Muscle of leg (tissue), 11 donors: Measurements from ENCODE around the gene HLX. TPM values are rescaled to one million over a fixed set of nuclear protein-coding genes. Genes with fewer than 3 reads are reported as not detected.

Experiments used
- DNase-seq: peaks from one replicate; pipeline ENCODE4 v3.0.0; 2013
- H3K27ac ChIP-seq: one replicate; pipeline ENCODE4 v1.5.1; 2013; ENCODE audit warnings: mild to moderate bottlenecking, low read length, control low read depth
- H3K27me3 ChIP-seq: one replicate; pipeline ENCODE4 v1.6.1; 2013; ENCODE audit warnings: low read length; ENCODE audit not compliant: control insufficient read depth, insufficient read depth
- H3K36me3 ChIP-seq: one replicate; pipeline ENCODE4 v1.6.1; 2013; ENCODE audit warnings: low read length; ENCODE audit not compliant: control insufficient read depth, insufficient read depth
- H3K4me1 ChIP-seq: one replicate; pipeline ENCODE4 v1.6.1; 2013; ENCODE audit warnings: low read length; ENCODE audit not compliant: control insufficient read depth, insufficient read depth
- H3K4me3 ChIP-seq: one replicate; pipeline ENCODE4 v1.5.1; 2013; ENCODE audit warnings: low read length, control low read depth
- H3K9me3 ChIP-seq: replicated peaks from 2 replicates; pipeline ENCODE4 v1.6.1; 2013; ENCODE audit warnings: low read depth, low read length; ENCODE audit not compliant: control insufficient read depth
- WGBS: methylation state at CpG from one replicate; pipeline ENCODE4 v1.1.5; 2013; ENCODE audit warnings: missing lambda C conversion rate; ENCODE audit not compliant: insufficient coverage; 5-methylcytosine and 5-hydroxymethylcytosine counted together
- polyA plus RNA-seq, 8 donors: library from polyadenylated mRNA; unstranded; fragments of 120-200 nt; gene quantifications; one replicate each; pipeline versions ENCODE4 v1.2.1 to v1.2.3, GENCODE V29; 2013; ENCODE audit warnings: inconsistent platforms in 1 of 8, low replicate concordance in 1 of 8; ENCODE audit not compliant: insufficient read length in 8 of 8, insufficient read depth in 1 of 8
- total RNA-seq: library from RNA; stranded (reverse); fragments of 120-200 nt; gene quantifications from one replicate; pipeline ENCODE4 v1.2.4, GENCODE V29; 2013

Gene HLX
- total and polyA plus RNA-seq, 9 donors: 12.8 to 29.8 (median 25.7) TPM

DNA sequence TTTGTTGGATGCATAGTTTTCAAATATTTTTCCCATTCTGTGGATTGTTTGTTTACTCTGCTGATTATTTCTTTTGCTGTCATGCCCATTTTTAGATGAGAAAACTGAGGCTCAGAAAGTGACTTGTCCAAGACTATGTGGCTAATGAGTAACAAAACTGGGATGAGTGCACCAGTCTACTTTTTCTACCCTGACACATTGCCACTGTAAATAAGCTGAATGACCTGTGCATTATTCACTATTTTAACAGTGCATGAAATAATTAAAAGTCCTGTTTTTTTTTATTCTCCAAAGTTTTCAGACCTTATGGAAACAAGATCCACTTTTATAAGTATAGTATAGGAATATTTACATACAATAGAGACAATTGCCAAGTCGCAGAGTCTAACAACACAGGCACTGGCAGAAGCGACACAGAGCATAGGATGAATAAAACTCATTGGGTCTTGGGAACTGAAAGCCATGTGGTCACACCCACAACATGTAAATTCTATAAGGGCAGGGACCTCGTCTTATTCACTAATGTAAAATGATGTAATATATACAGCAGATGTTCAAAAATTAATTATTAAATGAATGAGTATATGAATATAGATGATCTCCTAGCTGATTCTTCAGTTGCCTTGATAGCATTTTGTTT is 45.2 kb downstream of the HLX start:
- no peaks in the 10 kb centered on the region for H3K36me3 ChIP-seq
- H3K4me3 ChIP-seq: no peak overlapping the region
- no peaks in the 10 kb centered on the region for H3K27me3 ChIP-seq
- H3K4me1 ChIP-seq: peaks cover 7% of the 10 kb centered on the region
- DNase-seq: no peak
- H3K9me3 ChIP-seq: no peaks in the 10 kb centered on the region
- H3K27ac ChIP-seq: no peak overlapping the region
- WGBS: no CpG with 5 or more reads among the region's 3 CpGs

DNA sequence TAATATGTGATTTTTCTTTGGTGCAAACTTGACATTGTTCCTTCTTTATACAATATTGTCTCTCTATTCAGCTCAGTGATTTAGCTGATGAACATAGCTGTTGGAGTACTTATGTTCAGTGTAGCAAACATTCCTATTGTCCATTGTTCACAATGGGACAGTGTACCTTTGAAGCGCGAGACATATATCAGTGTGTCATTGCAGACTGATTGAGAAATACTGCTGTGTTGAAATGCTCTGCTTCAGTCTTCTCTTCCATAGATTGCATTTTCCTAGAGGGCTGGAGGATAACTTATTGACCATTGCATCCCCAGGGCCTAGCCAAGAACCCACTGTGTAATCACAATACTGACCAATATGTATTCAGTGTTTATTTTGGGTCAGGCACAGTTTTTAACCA is 46.5 kb downstream of the HLX start:
- no CpG with 5 or more reads among the region's 2 CpGs for WGBS
- no peaks in the 10 kb centered on the region for H3K36me3 ChIP-seq
- H3K27ac ChIP-seq: no peak overlapping the region
- no peak for DNase-seq
- H3K27me3 ChIP-seq: no peaks in the 10 kb centered on the region
- H3K9me3 ChIP-seq: no peaks in the 10 kb centered on the region
- peaks cover 7% of the 10 kb centered on the region for H3K4me1 ChIP-seq
- no peak overlapping the region for H3K4me3 ChIP-seq

DNA sequence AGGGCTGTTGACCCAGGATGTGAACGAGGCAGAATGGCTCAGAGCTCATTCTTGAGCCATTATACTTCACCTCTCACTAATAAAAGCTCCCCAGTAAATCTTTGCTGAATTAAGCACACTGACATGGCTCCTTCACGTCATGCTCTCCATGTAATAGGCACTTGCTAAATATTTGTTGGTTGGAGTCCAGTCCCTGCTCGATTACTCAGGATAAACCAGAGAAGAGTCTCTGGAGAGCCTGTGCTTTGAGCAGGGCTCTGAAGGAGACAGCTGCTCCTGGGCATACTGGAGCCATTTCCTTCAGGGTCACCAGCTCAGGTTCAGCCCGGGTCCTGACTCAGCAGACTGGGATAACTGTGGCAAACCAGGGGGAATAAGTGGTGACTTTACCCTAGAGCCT is 46.9 kb downstream of the HLX start:
- Histone ChIP-seq H3K4me3 (no peak overlapping the region), H3K36me3 (no peaks in the 10 kb centered on the region), H3K27me3 (no peaks in the 10 kb centered on the region), H3K27ac (no peak overlapping the region), H3K4me1 (peaks cover 7% of the 10 kb centered on the region), H3K9me3 (no peaks in the 10 kb centered on the region)
- WGBS: 26% methylated on average over 3 of the region's 4 CpGs
- DNase-seq: peak; percentile 41

DNA sequence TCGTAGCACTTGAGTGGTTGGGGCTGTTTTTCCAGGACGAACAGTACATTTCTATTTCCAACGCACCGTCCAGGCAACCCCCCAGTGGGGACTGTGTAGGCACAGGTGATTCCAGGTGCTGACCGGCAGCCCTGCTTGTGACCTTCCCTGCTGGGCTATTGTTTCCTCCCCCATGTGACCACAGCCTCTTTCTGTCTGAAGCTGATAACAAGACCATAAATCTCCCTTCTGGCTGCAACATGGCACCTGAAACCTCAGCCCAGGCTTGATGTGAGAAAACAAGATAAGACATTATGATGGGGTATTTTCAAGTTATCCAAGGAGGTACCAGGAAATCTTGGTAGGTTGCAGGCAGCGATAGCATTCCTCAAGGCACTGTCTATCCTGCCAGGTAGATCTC is 48.2 kb downstream of the HLX start:
- H3K27ac ChIP-seq: no peak overlapping the region
- no peaks in the 10 kb centered on the region for H3K9me3 ChIP-seq
- no peak overlapping the region for H3K4me3 ChIP-seq
- no peaks in the 10 kb centered on the region for H3K36me3 ChIP-seq
- WGBS: 75% methylated on average over 4 of the region's 6 CpGs
- H3K27me3 ChIP-seq: no peaks in the 10 kb centered on the region
- peaks cover 4% of the 10 kb centered on the region for H3K4me1 ChIP-seq
- DNase-seq: no peak

DNA sequence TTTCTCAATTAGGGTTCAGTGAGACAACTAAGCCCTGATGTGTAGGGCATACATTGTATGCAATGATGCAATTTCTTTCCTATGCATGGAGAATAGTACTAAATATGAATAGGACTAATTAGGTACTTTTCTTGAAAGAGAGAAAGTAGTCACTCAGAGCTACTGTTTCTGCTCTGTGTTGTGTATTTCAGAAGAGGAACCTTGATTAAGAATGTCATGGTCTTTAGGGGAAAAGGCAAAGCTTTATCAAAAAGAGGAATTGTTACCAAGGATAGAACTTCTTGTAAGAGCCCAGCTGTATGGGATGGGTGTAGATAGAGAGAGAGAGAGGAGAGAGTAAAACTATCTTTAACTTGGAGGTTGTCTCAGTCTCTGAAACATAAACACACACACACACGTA is 49.1 kb downstream of the HLX start:
- H3K27ac ChIP-seq: no peak overlapping the region
- WGBS: no CpG with 5 or more reads among the region's 1 CpG
- H3K4me1 ChIP-seq: peaks cover 4% of the 10 kb centered on the region
- no peaks in the 10 kb centered on the region for H3K36me3 ChIP-seq
- no peak for DNase-seq
- no peak overlapping the region for H3K4me3 ChIP-seq
- no peaks in the 10 kb centered on the region for H3K9me3 ChIP-seq
- H3K27me3 ChIP-seq: no peaks in the 10 kb centered on the region

DNA sequence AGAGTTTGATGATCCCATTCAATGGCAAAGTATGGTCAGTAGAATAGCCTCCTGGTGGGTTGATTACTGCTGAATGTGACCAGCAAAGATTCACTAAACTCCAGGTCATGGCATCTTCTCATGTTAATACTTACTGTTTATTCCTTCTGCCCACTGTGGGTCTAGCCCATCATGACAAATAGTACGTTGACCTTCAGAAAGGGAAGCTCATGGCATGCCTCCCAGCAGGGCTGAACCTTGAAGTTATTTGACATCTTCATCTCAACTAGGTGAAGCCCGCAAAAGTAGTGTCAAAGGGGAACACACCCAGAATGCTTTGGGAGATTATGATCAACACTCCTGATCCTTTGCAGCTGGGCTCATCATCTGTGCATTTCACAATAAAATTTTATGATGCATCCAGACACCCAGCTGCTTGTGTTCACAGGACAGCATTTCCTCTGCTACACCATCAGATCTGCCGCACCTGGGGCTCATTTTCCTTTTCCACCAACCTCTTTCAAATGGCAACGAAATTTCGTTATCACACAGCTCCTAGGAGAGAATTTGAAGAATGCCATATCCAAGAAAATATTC is 49.6 kb downstream of the HLX start:
- Histone ChIP-seq H3K4me3 (no peak overlapping the region), H3K27ac (no peak overlapping the region), H3K4me1 (peaks cover 4% of the 10 kb centered on the region), H3K9me3 (no peaks in the 10 kb centered on the region), H3K27me3 (no peaks in the 10 kb centered on the region), H3K36me3 (no peaks in the 10 kb centered on the region)
- peak; percentile 53 for DNase-seq
- WGBS: 85% methylated on average over 2 of the region's 5 CpGs

DNA sequence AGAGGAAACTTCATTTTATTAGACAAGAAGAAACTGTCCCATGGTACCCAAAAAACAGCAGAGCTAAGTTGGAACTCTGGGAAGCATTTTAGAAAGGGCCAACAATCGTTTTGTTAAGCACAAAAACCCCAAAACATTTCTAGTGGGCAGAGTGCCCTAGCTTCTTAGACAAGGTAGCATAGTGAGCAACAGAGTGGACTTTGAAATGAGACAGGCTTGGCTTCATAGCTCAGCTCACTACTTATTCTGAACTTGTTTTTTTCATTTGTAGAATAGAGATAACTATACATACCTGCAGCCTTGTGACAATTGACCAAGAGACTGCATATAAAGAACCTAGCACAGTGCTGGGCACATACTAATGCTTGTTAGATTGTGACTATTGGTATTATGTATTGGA is 50.1 kb downstream of the HLX start:
- H3K27ac ChIP-seq: no peak overlapping the region
- H3K4me3 ChIP-seq: no peak overlapping the region
- H3K36me3 ChIP-seq: no peaks in the 10 kb centered on the region
- H3K4me1 ChIP-seq: peaks cover 4% of the 10 kb centered on the region
- DNase-seq: no peak
- H3K27me3 ChIP-seq: no peaks in the 10 kb centered on the region
- WGBS: no CpG with 5 or more reads among the region's 1 CpG
- H3K9me3 ChIP-seq: no peaks in the 10 kb centered on the region

Other genes starting within 250 kb of the HLX start
- gene C1orf115, start 189.1 kb upstream of the HLX start, total RNA-seq: 11.1 TPM
- 10 to 100 TPM; 10.4 to 18.8 (median 12.2) TPM for gene C1orf115, start 189.1 kb upstream of the HLX start, polyA plus RNA-seq
- gene MTARC2, start 131.1 kb upstream of the HLX start, total RNA-seq: 7.0 TPM
- 10 to 100 TPM; 13.3 to 21.4 (median 16.4) TPM for gene MTARC2, start 131.1 kb upstream of the HLX start, polyA plus RNA-seq
- 4.3 TPM for gene MTARC1, start 92.5 kb upstream of the HLX start, total RNA-seq
- 1 to 10 TPM; 3.3 to 9.3 (median 4.7) TPM for gene MTARC1, start 92.5 kb upstream of the HLX start, polyA plus RNA-seq